WTC11 (cell line): ENCODE measurements around the gene COL5A1. TPM values are rescaled to one million over a fixed set of nuclear protein-coding genes. Genes with fewer than 3 reads are reported as not detected.

Experiments used
- ATAC-seq: fragments of 200-7000 bp; cut with Tn5 transposase; 2 replicates; pipeline ENCODE4 v1.10.0; 2021; ENCODE audit warnings: mild to moderate bottlenecking, moderate library complexity
- CTCF ChIA-PET: fragments of 300-600 bp; sonication (Branson Sonifier 250); formaldehyde crosslinking; loops from one replicate; lab custom pipeline; 2021; ENCODE audit warnings: antibody characterized with exemption; lab: Charles Lee
- POLR2A ChIA-PET: fragments of 350-600 bp; sonication (Branson Sonifier 250); formaldehyde crosslinking; loops from one replicate; lab custom pipeline; 2021; ENCODE audit warnings: antibody characterized with exemption; lab: Charles Lee
- DNase-seq: peaks from one replicate; pipeline ENCODE4 v3.0.0; 2021; ENCODE audit warnings: low spot score
- H3K27ac Mint-ChIP-seq: 2 replicates; pipeline ENCODE4 v1.8.0; 2021; ENCODE audit warnings: mixed read lengths
- H3K27me3 Mint-ChIP-seq: 2 replicates; pipeline ENCODE4 v1.8.0; 2021; ENCODE audit warnings: low read depth, mild to moderate bottlenecking, moderate library complexity, mixed read lengths
- H3K36me3 Mint-ChIP-seq: 2 replicates; pipeline ENCODE4 v1.8.0; 2021; ENCODE audit warnings: mixed read lengths
- H3K4me1 Mint-ChIP-seq: 2 replicates; pipeline ENCODE4 v1.8.0; 2022; ENCODE audit warnings: mixed read lengths
- H3K4me3 Mint-ChIP-seq: 2 replicates; pipeline ENCODE4 v1.8.0; 2021; ENCODE audit warnings: mild to moderate bottlenecking, moderate library complexity, mixed read lengths
- H3K9me3 Mint-ChIP-seq: 2 replicates; pipeline ENCODE4 v1.8.0; 2021; ENCODE audit warnings: mixed read lengths
- ATF1 ChIP-seq: sonication (generic); formaldehyde crosslinking; IDR thresholded peaks from 2 replicates; pipeline ENCODE4 v1.8.1; 2023; ENCODE audit warnings: mild to moderate bottlenecking, moderate library complexity, missing genetic modification reagents
- CDX4 ChIP-seq: fragments of 250-450 bp; sonication (Bioruptor Pico); IDR thresholded peaks from 2 replicates; pipeline ENCODE4 v1.9.0; 2021; ENCODE audit warnings: moderate library complexity, mild to moderate bottlenecking, inconsistent platforms, borderline replicate concordance
- CREB1 ChIP-seq: sonication (generic); formaldehyde crosslinking; IDR thresholded peaks from 2 replicates; pipeline ENCODE4 v1.8.0; 2023; ENCODE audit warnings: mild to moderate bottlenecking, missing genetic modification reagents
- ETV6 ChIP-seq: sonication (generic); formaldehyde crosslinking; IDR thresholded peaks from 2 replicates; pipeline ENCODE4 v1.8.1; 2022; ENCODE audit warnings: mild to moderate bottlenecking, missing genetic modification reagents
- FOXP1 ChIP-seq: sonication (generic); formaldehyde crosslinking; IDR thresholded peaks from 2 replicates; pipeline ENCODE4 v1.8.0; 2022; ENCODE audit warnings: missing genetic modification reagents, mild to moderate bottlenecking, moderate library complexity, borderline replicate concordance
- GABPB1 ChIP-seq: sonication (generic); formaldehyde crosslinking; IDR thresholded peaks from 2 replicates; pipeline ENCODE4 v1.8.1; 2023; ENCODE audit warnings: mild to moderate bottlenecking, missing genetic modification reagents
- MAX ChIP-seq: sonication (generic); formaldehyde crosslinking; IDR thresholded peaks from 2 replicates; pipeline ENCODE4 v1.8.0; 2022; ENCODE audit warnings: mild to moderate bottlenecking, missing genetic modification reagents
- MLX ChIP-seq: sonication (generic); formaldehyde crosslinking; IDR thresholded peaks from 2 replicates; pipeline ENCODE4 v1.8.1; 2023; ENCODE audit warnings: mild to moderate bottlenecking, missing genetic modification reagents, moderate library complexity
- NR2C2 ChIP-seq: sonication (generic); formaldehyde crosslinking; IDR thresholded peaks from 2 replicates; pipeline ENCODE4 v1.8.0; 2022; ENCODE audit warnings: mild to moderate bottlenecking, missing genetic modification reagents
- RELA ChIP-seq: sonication (generic); formaldehyde crosslinking; IDR thresholded peaks from 2 replicates; pipeline ENCODE4 v1.8.1; 2022; ENCODE audit warnings: missing genetic modification reagents, mild to moderate bottlenecking, borderline replicate concordance
- RORB ChIP-seq: fragments of 250-450 bp; sonication (Bioruptor Pico); IDR thresholded peaks from 2 replicates; pipeline ENCODE4 v1.9.0; 2021; ENCODE audit warnings: mild to moderate bottlenecking
- SP1 ChIP-seq: sonication (generic); formaldehyde crosslinking; conservative IDR thresholded peaks from 2 replicates; pipeline ENCODE4 v1.8.1; 2022; ENCODE audit warnings: missing genetic modification reagents
- TEAD1 ChIP-seq: sonication (generic); formaldehyde crosslinking; IDR thresholded peaks from 2 replicates; pipeline ENCODE4 v1.8.0; 2022; ENCODE audit warnings: mild to moderate bottlenecking, missing genetic modification reagents
- TEAD4 ChIP-seq: sonication (generic); formaldehyde crosslinking; IDR thresholded peaks from 2 replicates; pipeline ENCODE4 v1.8.0; 2022; ENCODE audit warnings: mild to moderate bottlenecking, missing genetic modification reagents
- TP53 ChIP-seq: sonication (generic); formaldehyde crosslinking; IDR thresholded peaks from 2 replicates; pipeline ENCODE4 v1.8.1; 2023; ENCODE audit warnings: mild to moderate bottlenecking, missing genetic modification reagents
- ZBTB21 ChIP-seq: sonication (generic); formaldehyde crosslinking; IDR thresholded peaks from 2 replicates; pipeline ENCODE4 v1.8.1; 2023; ENCODE audit warnings: mild to moderate bottlenecking, missing genetic modification reagents, borderline replicate concordance
- ZNF138 ChIP-seq: sonication (generic); formaldehyde crosslinking; conservative IDR thresholded peaks from 2 replicates; pipeline ENCODE4 v1.8.1; 2022; ENCODE audit warnings: mild to moderate bottlenecking, moderate library complexity, missing genetic modification reagents
- ZNF219 ChIP-seq: sonication (generic); formaldehyde crosslinking; IDR thresholded peaks from 2 replicates; pipeline ENCODE4 v1.8.0; 2023; ENCODE audit warnings: missing genetic modification reagents, mild to moderate bottlenecking, borderline replicate concordance
- ZNF317 ChIP-seq: sonication (generic); formaldehyde crosslinking; IDR thresholded peaks from 2 replicates; pipeline ENCODE4 v1.8.1; 2023; ENCODE audit warnings: low read depth, mild to moderate bottlenecking, moderate library complexity, missing genetic modification reagents, borderline replicate concordance
- ZNF416 ChIP-seq: fragments of 250-450 bp; sonication (Bioruptor Pico); IDR thresholded peaks from 2 replicates; pipeline ENCODE4 v1.9.0; 2021; ENCODE audit warnings: mild to moderate bottlenecking, inconsistent platforms
- ZSCAN18 ChIP-seq: fragments of 250-450 bp; sonication (Bioruptor Pico); IDR thresholded peaks from 2 replicates; pipeline ENCODE4 v2.1.2; 2022; ENCODE audit warnings: mild to moderate bottlenecking, moderate library complexity
- total RNA-seq: library from RNA; stranded (reverse); gene quantifications from 3 replicates; pipeline ENCODE4 v1.2.3, GENCODE V29; 2021
- TF ChIP-seq, protein P1 (sequence below): sonication (generic); formaldehyde crosslinking; conservative IDR thresholded peaks from 2 replicates; pipeline ENCODE4 v1.8.1; 2022; ENCODE audit warnings: mild to moderate bottlenecking, missing genetic modification reagents
- TF ChIP-seq, protein P2 (sequence below): sonication (generic); formaldehyde crosslinking; IDR thresholded peaks from 2 replicates; pipeline ENCODE4 v1.8.0; 2022; ENCODE audit warnings: mild to moderate bottlenecking, missing genetic modification reagents
- TF ChIP-seq, protein P3 (sequence below): sonication (generic); formaldehyde crosslinking; IDR thresholded peaks from 2 replicates; pipeline ENCODE4 v1.8.1; 2023; ENCODE audit warnings: mild to moderate bottlenecking, missing genetic modification reagents, borderline replicate concordance
- TF ChIP-seq, protein P4 (sequence below): fragments of 250-450 bp; sonication (Bioruptor Pico); IDR thresholded peaks from 2 replicates; pipeline ENCODE4 v1.8.0; 2021; ENCODE audit warnings: mild to moderate bottlenecking

Gene COL5A1
- total RNA-seq, 1 experiment from 2014 or later, result 13.5 TPM

DNA sequence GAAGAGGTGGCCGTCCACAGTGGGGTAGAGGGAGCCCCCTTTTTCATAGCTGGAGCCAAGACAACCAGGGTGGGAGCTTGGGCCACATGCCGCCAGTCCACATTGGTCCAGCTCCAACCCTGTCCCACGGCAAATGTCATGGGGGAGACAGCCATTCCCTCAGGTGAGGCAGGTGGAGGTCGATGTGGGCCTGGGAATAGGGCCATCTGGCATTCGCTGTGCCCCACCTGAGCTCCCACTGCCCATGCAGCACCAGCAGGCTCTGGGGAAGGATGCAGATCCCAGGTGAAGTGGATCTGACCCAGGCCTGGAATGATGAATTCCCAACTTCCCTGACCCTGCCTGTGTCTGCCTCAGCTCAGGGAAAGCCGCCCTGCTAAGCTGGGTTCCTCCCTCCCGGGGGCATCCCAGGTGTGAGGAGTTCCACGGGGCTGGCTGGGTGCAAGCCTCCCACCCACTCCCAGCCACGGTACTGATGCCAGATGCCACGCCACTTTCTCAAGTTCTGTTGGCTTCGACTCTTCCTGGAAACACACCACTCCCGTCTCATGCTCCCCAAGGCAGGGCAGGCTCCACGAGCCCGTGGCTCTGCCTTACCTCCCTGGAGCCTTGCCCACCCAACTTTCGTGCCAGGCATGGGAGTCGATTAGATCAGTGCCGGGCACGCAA, 213.8 kb downstream of the COL5A1 start:
- Mint-ChIP-seq H3K27ac (no peak overlapping the region), H3K4me3 (no peak overlapping the region), H3K4me1 (no peaks in the 10 kb centered on the region), H3K36me3 (peaks cover 4% of the 10 kb centered on the region; the same call in 1 of the 2 replicates), H3K27me3 (no peaks in the 10 kb centered on the region; the same call in 1 of the 2 replicates), H3K9me3 (peaks cover 16% of the 10 kb centered on the region)
- TF ChIP-seq ETV6 (CRISPR knock-in tag) (no peak), RORB (no peak), ZNF416 (CRISPR knock-in tag) (no peak), CREB1 (CRISPR knock-in tag) (no peak), NR2C2 (CRISPR knock-in tag) (no peak), GABPB1 (CRISPR knock-in tag) (no peak), ATF1 (no peak), SP1 (CRISPR knock-in tag) (no peak), TEAD4 (CRISPR knock-in tag) (no peak), FOXP1 (no peak), TEAD1 (CRISPR knock-in tag) (no peak), RELA (CRISPR knock-in tag) (no peak), TP53 (CRISPR knock-in tag) (no peak), ZNF317 (CRISPR knock-in tag) (no peak), ZNF138 (CRISPR knock-in tag) (no peak)
- TF ChIP-seq, protein P1, sequence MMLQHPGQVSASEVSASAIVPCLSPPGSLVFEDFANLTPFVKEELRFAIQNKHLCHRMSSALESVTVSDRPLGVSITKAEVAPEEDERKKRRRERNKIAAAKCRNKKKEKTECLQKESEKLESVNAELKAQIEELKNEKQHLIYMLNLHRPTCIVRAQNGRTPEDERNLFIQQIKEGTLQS (CRISPR knock-in tag), result no peak
- TF ChIP-seq, protein P2, sequence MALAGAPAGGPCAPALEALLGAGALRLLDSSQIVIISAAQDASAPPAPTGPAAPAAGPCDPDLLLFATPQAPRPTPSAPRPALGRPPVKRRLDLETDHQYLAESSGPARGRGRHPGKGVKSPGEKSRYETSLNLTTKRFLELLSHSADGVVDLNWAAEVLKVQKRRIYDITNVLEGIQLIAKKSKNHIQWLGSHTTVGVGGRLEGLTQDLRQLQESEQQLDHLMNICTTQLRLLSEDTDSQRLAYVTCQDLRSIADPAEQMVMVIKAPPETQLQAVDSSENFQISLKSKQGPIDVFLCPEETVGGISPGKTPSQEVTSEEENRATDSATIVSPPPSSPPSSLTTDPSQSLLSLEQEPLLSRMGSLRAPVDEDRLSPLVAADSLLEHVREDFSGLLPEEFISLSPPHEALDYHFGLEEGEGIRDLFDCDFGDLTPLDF (CRISPR knock-in tag), result no peak
- ChIA-PET CTCF (interaction anchor here (1.7 kb wide), 1 partner anchor 16 kb away, joined by 6 read pairs; no protein-coding TSS in a partner anchor), POLR2A (no interaction called here)
- ATAC-seq (no peak), DNase-seq (no peak)

- Mint-ChIP-seq H3K4me1 (no peaks in the 10 kb centered on the region), H3K9me3 (peaks cover 21% of the 10 kb centered on the region), H3K36me3 (0 out of 2 replicates have a peak, but pooled peaks cover 2% of the 10 kb centered on the region), H3K27me3 (no peaks in the 10 kb centered on the region; the same call in 1 of the 2 replicates), H3K27ac (no peak overlapping the region), H3K4me3 (no peak overlapping the region)
- ChIA-PET POLR2A (no interaction called here), CTCF (interaction anchor here (1.7 kb wide), 1 partner anchor 16 kb away, joined by 6 read pairs; no protein-coding TSS in a partner anchor)
- ATAC-seq, result no peak
- no peak for DNase-seq
- TF ChIP-seq, protein P1 (CRISPR knock-in tag), result no peak
- TF ChIP-seq NR2C2 (CRISPR knock-in tag) (no peak), ETV6 (CRISPR knock-in tag) (no peak), ZSCAN18 (no peak), MAX (CRISPR knock-in tag) (no peak), MLX (CRISPR knock-in tag) (no peak), ZNF138 (CRISPR knock-in tag) (no peak), ZBTB21 (CRISPR knock-in tag) (no peak), CDX4 (CRISPR knock-in tag) (no peak), ZNF219 (CRISPR knock-in tag) (no peak), SP1 (CRISPR knock-in tag) (no peak)
- TF ChIP-seq, protein P3, sequence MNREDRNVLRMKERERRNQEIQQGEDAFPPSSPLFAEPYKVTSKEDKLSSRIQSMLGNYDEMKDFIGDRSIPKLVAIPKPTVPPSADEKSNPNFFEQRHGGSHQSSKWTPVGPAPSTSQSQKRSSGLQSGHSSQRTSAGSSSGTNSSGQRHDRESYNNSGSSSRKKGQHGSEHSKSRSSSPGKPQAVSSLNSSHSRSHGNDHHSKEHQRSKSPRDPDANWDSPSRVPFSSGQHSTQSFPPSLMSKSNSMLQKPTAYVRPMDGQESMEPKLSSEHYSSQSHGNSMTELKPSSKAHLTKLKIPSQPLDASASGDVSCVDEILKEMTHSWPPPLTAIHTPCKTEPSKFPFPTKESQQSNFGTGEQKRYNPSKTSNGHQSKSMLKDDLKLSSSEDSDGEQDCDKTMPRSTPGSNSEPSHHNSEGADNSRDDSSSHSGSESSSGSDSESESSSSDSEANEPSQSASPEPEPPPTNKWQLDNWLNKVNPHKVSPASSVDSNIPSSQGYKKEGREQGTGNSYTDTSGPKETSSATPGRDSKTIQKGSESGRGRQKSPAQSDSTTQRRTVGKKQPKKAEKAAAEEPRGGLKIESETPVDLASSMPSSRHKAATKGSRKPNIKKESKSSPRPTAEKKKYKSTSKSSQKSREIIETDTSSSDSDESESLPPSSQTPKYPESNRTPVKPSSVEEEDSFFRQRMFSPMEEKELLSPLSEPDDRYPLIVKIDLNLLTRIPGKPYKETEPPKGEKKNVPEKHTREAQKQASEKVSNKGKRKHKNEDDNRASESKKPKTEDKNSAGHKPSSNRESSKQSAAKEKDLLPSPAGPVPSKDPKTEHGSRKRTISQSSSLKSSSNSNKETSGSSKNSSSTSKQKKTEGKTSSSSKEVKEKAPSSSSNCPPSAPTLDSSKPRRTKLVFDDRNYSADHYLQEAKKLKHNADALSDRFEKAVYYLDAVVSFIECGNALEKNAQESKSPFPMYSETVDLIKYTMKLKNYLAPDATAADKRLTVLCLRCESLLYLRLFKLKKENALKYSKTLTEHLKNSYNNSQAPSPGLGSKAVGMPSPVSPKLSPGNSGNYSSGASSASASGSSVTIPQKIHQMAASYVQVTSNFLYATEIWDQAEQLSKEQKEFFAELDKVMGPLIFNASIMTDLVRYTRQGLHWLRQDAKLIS (CRISPR knock-in tag), result no peak
- TF ChIP-seq, protein P4, sequence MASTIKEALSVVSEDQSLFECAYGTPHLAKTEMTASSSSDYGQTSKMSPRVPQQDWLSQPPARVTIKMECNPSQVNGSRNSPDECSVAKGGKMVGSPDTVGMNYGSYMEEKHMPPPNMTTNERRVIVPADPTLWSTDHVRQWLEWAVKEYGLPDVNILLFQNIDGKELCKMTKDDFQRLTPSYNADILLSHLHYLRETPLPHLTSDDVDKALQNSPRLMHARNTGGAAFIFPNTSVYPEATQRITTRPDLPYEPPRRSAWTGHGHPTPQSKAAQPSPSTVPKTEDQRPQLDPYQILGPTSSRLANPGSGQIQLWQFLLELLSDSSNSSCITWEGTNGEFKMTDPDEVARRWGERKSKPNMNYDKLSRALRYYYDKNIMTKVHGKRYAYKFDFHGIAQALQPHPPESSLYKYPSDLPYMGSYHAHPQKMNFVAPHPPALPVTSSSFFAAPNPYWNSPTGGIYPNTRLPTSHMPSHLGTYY (CRISPR knock-in tag), result no peak
Observed at GRCh38 chr9:134855900-134856377, 214.3 kb downstream of the COL5A1 start.
